ENCODE measurements around the gene RNH1.

DNA sequence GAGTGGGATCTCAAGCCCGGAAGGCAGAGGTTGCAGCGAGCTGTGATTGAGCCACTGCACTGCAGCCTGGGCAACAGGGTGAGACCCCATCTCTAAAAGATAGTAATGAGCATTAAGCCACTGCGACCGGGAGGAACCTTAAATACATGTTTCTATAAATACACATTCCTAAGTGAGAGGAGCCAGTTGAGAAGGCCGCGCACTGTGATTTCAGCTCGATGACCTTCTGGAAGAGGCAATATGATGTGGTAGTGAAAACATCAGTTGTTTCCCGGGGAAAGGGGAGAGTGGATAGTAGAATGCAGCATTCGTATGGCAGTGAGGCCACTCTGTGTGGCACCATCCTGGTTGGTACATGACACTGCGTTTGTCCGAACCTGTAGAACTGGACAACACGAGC lies 39.0 kb downstream of the RNH1 start:
- TF ChIP-seq, protein P1, sequence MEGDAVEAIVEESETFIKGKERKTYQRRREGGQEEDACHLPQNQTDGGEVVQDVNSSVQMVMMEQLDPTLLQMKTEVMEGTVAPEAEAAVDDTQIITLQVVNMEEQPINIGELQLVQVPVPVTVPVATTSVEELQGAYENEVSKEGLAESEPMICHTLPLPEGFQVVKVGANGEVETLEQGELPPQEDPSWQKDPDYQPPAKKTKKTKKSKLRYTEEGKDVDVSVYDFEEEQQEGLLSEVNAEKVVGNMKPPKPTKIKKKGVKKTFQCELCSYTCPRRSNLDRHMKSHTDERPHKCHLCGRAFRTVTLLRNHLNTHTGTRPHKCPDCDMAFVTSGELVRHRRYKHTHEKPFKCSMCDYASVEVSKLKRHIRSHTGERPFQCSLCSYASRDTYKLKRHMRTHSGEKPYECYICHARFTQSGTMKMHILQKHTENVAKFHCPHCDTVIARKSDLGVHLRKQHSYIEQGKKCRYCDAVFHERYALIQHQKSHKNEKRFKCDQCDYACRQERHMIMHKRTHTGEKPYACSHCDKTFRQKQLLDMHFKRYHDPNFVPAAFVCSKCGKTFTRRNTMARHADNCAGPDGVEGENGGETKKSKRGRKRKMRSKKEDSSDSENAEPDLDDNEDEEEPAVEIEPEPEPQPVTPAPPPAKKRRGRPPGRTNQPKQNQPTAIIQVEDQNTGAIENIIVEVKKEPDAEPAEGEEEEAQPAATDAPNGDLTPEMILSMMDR (IDR thresholded peaks at IDR 0.05; ENCODE audit: poor library complexity): no peak
- no peak for TF ChIP-seq EZH2phosphoT487 (IDR thresholded peaks at IDR 0.05; ENCODE audit: low read depth, severe bottlenecking, unreplicated experiment)
- TF ChIP-seq EZH2 (IDR thresholded peaks at IDR 0.05; ENCODE audit: borderline replicate concordance): no peak
